NT2/D1 (cell line): ENCODE measurements around the gene CHST12.

Experiments
- DNase-seq: peaks from one replicate; pipeline ENCODE4 v3.0.0-alpha.2; 2011; ENCODE audit warnings: low read depth, low spot score
- H3K27me3 ChIP-seq: 2 replicates; pipeline ENCODE4 v1.6.0; 2011; ENCODE audit warnings: mild to moderate bottlenecking; ENCODE audit not compliant: insufficient read length, insufficient read depth
- H3K36me3 ChIP-seq: 2 replicates; pipeline ENCODE4 v1.6.1; 2011; ENCODE audit warnings: mild to moderate bottlenecking, low read length, mixed read lengths; ENCODE audit not compliant: insufficient read depth, insufficient read length
- H3K4me1 ChIP-seq: 2 replicates; pipeline ENCODE4 v1.5.1; 2011; ENCODE audit not compliant: insufficient read depth, insufficient read length
- H3K4me3 ChIP-seq: 2 replicates; pipeline ENCODE4 v1.5.1; 2011; ENCODE audit warnings: low read depth; ENCODE audit not compliant: insufficient read length
- H3K9ac ChIP-seq: 2 replicates; pipeline ENCODE4 v1.6.0; 2011; ENCODE audit warnings: low read depth; ENCODE audit not compliant: insufficient read length
- H3K9me3 ChIP-seq: 2 replicates; pipeline ENCODE4 v1.5.1; 2011; ENCODE audit warnings: mild to moderate bottlenecking, low read length; ENCODE audit not compliant: insufficient read depth
- SUZ12 ChIP-seq: IDR thresholded peaks from 2 replicates; pipeline ENCODE4 v1.6.1; 2011; ENCODE audit not compliant: insufficient read length, insufficient read depth; ENCODE audit errors: extremely low read depth
- YY1 ChIP-seq: IDR thresholded peaks from 2 replicates; pipeline ENCODE4 v1.6.1; 2011; ENCODE audit not compliant: insufficient read length, insufficient read depth
- ZNF274 ChIP-seq: IDR thresholded peaks from 2 replicates; pipeline ENCODE4 v1.6.1; 2011; ENCODE audit warnings: mild to moderate bottlenecking, low read depth, low read length

Gene CHST12

DNA sequence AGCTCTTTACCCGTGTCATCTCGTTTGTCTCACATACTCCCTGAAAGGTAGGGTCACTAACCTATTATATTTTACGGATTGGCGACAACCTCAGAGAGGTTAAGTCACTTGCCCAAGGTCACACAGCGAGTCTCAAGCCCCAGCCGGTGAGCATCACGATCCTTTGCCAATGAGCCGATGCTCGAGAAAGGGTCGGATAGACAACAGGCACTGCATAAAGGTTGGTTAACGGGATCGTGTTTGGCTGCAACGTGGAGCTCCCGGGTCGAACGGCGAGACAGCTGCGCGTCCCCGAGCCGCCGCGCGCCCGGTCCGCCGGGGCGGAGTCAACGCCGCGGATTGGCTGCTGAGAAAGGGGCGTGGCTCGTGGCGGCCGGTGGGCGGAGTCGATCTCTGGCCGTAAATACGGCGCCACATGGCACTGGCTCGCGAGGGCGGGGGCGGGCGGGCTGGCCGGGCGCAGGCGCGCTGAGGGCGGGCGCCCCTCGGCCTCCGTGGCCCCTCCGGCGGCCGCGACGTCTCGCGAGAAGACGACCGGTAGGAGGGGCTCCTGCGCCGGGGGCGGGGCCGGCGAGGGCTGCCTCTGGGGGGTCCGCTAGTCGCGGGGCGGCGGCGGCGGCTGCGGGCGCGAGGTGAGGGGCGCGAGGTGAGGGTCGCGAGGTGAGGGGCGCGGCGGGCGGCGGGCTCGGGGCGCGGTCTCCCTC, at the start of gene CHST12:
CHST12 (plus strand) TSS at position 598 of the 704 bp plus-strand sequence. CDS start 29,029 bp downstream, outside the sequence.
- H3K4me3 ChIP-seq = peak within 1 kb of the TSS; percentile 78
- peak; percentile 93 for DNase-seq
- H3K9me3 ChIP-seq = no peaks in the 10 kb centered on the region
- H3K27me3 ChIP-seq = peaks cover 4% of the 10 kb centered on the region
- peaks cover 8% of the 10 kb centered on the region for H3K36me3 ChIP-seq
- H3K4me1 ChIP-seq = peaks cover 7% of the 10 kb centered on the region
- peak within 1 kb of the TSS; percentile 89 for H3K9ac ChIP-seq
- TF ChIP-seq SUZ12 (no peak), YY1 (no peak)

DNA sequence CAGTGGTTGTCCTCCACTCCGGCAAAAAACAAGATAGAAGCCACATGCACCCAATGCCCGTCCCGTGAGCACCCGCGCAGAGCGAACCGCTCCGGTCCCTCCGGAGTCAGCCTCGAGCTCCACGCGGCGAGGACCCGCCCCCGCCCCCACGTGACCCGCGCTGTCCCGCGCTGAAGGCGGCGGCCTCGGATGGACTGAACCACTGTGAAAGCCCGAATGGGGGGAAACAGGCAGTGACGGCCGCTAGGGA, 49.5 kb upstream of the CHST12 start:
- H3K9ac ChIP-seq = peak overlapping the region; percentile 97
- H3K4me1 ChIP-seq = peaks cover 4% of the 10 kb centered on the region
- no peaks in the 10 kb centered on the region for H3K27me3 ChIP-seq
- H3K36me3 ChIP-seq = peaks cover 57% of the 10 kb centered on the region
- H3K4me3 ChIP-seq = peak overlapping the region; percentile 99
- DNase-seq = peak; percentile 86
- H3K9me3 ChIP-seq = no peaks in the 10 kb centered on the region
- no peak for TF ChIP-seq SUZ12
- TF ChIP-seq YY1 = no peak
- TF ChIP-seq ZNF274 = no peak

DNA sequence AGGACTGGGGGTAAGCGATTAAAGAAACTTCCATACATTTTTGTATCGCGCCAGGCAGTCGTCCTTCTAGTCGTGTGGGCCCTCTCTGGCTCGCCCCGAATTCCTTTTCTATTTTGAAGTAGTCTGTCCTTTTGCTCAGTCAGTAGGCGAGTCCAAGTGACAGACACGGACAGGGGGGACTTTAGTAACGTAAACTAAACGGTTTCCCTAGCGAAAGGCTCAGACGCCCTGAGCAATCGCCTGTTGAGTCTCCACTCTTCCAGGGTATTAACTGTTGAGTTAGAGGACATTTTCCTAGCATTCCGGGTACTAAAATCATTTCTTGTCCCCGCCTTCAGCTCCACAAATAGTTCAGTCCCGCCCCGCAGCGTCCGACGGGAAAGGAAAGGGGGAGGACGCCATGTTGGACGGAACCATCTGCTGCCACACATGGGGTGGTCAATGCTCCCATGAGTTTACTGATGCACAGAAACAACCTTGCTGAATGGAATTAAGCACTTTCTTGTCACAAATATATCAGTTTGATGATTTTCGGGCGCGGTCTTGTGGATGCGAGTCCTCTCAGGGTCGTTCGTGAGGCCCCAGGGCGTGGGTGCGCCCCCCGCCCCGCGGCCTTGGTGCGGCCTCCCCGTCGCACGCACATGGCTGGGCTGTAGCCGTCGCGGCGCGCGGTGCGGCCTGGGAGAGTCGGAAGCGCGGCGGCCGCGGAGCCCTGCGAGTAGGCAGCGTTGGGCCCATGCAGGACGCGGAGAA, 49.0 kb upstream of the CHST12 start, which contains the start of gene EIF3B:
EIF3B (plus strand) TSS at position 642 of the 753 bp plus-strand sequence; CDS start at position 737, 95 bp downstream.
- Histone ChIP-seq H3K4me1 (peaks cover 4% of the 10 kb centered on the region), H3K27me3 (no peaks in the 10 kb centered on the region), H3K9ac (peak within 1 kb of the TSS; percentile 97), H3K36me3 (peaks cover 62% of the 10 kb centered on the region), H3K4me3 (peak within 1 kb of the TSS; percentile 99), H3K9me3 (no peaks in the 10 kb centered on the region)
- TF ChIP-seq YY1 (peak; percentile 92), SUZ12 (no peak), ZNF274 (no peak)
- DNase-seq = peak; percentile 97

DNA sequence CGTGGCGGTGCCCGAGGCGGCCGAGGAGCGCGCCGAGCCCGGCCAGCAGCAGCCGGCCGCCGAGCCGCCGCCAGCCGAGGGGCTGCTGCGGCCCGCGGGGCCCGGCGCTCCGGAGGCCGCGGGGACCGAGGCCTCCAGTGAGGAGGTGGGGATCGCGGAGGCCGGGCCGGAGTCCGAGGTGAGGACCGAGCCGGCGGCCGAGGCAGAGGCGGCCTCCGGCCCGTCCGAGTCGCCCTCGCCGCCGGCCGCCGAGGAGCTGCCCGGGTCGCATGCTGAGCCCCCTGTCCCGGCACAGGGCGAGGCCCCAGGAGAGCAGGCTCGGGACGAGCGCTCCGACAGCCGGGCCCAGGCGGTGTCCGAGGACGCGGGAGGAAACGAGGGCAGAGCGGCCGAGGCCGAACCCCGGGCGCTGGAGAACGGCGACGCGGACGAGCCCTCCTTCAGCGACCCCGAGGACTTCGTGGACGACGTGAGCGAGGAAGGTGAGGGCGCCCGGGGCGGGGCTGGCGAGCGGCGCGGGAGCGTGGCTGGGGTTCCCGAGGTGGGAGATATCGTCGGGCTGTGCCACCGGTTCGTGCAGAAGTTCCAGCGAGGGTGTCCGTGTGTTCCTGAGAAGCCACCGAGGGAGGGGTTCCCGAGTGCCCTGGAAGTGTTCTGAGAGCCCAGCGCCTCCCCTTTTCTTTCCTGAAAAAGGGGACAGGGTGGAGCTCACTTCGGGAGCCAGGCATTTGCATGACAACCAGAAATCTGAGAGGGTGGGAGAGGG, 48.3 kb upstream of the CHST12 start:
- DNase-seq = no peak
- H3K36me3 ChIP-seq = peaks cover 62% of the 10 kb centered on the region
- H3K9ac ChIP-seq = peak overlapping the region; percentile 97
- TF ChIP-seq SUZ12 = no peak
- no peak for TF ChIP-seq YY1
- TF ChIP-seq ZNF274 = no peak
- H3K9me3 ChIP-seq = no peaks in the 10 kb centered on the region
- peaks cover 4% of the 10 kb centered on the region for H3K4me1 ChIP-seq
- no peaks in the 10 kb centered on the region for H3K27me3 ChIP-seq
- peak overlapping the region; percentile 99 for H3K4me3 ChIP-seq

DNA sequence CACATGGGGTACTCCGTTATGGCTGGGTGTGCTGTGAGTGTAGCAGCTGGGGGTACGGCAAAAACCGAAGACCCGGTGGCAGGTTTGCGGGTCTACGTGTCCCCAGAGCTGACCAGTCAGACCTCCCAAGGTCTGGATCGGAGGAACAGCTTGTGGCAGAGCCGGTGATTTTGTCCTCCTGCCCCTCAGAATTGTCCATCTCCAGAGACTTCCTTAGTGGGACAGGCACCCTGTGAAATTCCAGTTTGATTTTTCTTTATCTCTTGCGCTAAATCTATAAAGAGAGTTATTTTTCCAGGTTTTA, 47.8 kb upstream of the CHST12 start:
- DNase-seq = no peak
- Histone ChIP-seq H3K27me3 (no peaks in the 10 kb centered on the region), H3K9me3 (no peaks in the 10 kb centered on the region), H3K4me3 (peak overlapping the region; percentile 99), H3K9ac (peak overlapping the region; percentile 97), H3K4me1 (peaks cover 4% of the 10 kb centered on the region), H3K36me3 (peaks cover 67% of the 10 kb centered on the region)
- TF ChIP-seq ZNF274 (no peak), SUZ12 (no peak), YY1 (no peak)

DNA sequence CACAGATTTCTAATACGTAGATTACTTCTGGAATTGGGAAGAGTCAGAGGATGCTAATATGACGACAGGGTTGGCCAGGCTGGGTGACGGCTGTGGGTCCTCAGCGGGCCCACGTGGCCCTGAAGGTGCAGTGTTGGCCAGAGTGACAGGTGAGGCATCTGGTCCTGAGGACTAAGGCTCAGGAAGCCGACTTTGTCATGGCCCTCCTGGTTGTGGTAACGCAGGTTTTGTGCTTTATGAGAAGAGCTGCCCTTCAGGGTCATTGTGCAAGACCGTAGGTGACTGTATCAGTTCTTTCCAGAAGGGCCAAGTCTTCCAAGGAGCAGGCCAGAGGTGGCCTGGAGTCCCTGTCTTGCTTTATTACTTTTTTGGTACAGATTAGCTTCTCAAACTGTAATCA, 46.2 kb upstream of the CHST12 start:
- DNase-seq = no peak
- Histone ChIP-seq H3K36me3 (peaks cover 67% of the 10 kb centered on the region), H3K4me3 (no peak overlapping the region), H3K4me1 (peaks cover 4% of the 10 kb centered on the region), H3K27me3 (no peaks in the 10 kb centered on the region), H3K9ac (no peak overlapping the region), H3K9me3 (no peaks in the 10 kb centered on the region)
- TF ChIP-seq SUZ12 (no peak), ZNF274 (no peak), YY1 (no peak)

DNA sequence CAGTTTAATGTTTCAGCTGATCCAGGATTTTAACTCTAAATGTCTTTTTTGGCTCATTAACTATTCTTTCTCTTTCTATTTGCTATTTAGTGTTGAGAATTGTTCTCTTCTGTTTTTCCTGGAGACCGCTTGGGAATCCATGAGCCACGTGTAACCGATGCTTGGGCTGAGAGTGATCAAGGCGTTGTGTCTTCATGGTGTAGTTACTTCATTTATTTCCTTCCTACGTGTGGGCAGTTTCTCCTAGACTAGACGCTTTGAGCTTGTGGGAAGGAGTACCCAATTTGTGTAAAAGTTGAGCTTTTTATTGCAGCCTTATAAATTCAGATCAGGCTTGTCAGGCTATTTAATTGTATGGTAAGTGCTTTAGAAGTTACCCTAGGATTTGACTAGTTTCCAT, 45.8 kb upstream of the CHST12 start:
- TF ChIP-seq ZNF274 (no peak), YY1 (no peak), SUZ12 (no peak)
- DNase-seq = no peak
- peaks cover 67% of the 10 kb centered on the region for H3K36me3 ChIP-seq
- no peaks in the 10 kb centered on the region for H3K9me3 ChIP-seq
- no peak overlapping the region for H3K9ac ChIP-seq
- no peak overlapping the region for H3K4me3 ChIP-seq
- peaks cover 4% of the 10 kb centered on the region for H3K4me1 ChIP-seq
- no peaks in the 10 kb centered on the region for H3K27me3 ChIP-seq
